ENCODE data around the gene WDR20. TPM values are rescaled to one million over a fixed set of nuclear protein-coding genes. Genes with fewer than 3 reads are reported as not detected.

The WDR20 gene
- total and polyA plus RNA-seq, 2 of the 8 experiments (the other 6 are each of a cell fraction or from before 2014, with no cell fraction given): 11.2 to 26.7 TPM

GRCh38 chr14:102125546-102125945 lies 14.2 kb upstream of the WDR20 start:
- no peak overlapping the region for H3K18ac ChIP-seq (ENCODE audit: extremely low read depth, low read length)
- no peak overlapping the region for H2BK120ac ChIP-seq (replicated peaks; ENCODE audit: low read depth, low read length)
- H3K14ac ChIP-seq (ENCODE audit: insufficient read length): no peak overlapping the region
- FAIRE-seq: no peak
- no peak overlapping the region for H3K56ac ChIP-seq (replicated peaks; ENCODE audit: insufficient read length, low read depth, low read length)
- no peak overlapping the region for H3K4ac ChIP-seq (replicated peaks; ENCODE audit: insufficient read length, low read depth, low read length)
- no peak overlapping the region for H2AK5ac ChIP-seq (ENCODE audit: low read depth, low read length)
- H3K23me2 ChIP-seq (ENCODE audit: low read depth, low read length): no peaks in the 10 kb centered on the region
- H4K91ac ChIP-seq (replicated peaks; ENCODE audit: insufficient read length, low read length): no peak overlapping the region
- no peak overlapping the region for H4K5ac ChIP-seq (ENCODE audit: insufficient read length, low read depth, low read length)
- H3K79me2 ChIP-seq (ENCODE audit: control insufficient read depth in 1 of 2, insufficient read depth in 2 of 2, low read length in 2 of 2): no peaks in the 10 kb centered on the region
- no peak overlapping the region for H3K23ac ChIP-seq (ENCODE audit: insufficient read length)
- no peak overlapping the region for H3K9ac ChIP-seq (replicated peaks in 1 of 4; ENCODE audit: extremely low read depth in 1 of 4, low read depth in 3 of 4, low read length in 3 of 4)
- no peak overlapping the region for H2AFZ ChIP-seq (ENCODE audit: low read length)
- no peak overlapping the region for H2BK15ac ChIP-seq (ENCODE audit: low read length)
- no peak overlapping the region for H2BK12ac ChIP-seq (ENCODE audit: low read depth, low read length)
- no peak overlapping the region for H3K27ac ChIP-seq (ENCODE audit: low read depth, low read length)
- ChIA-PET CTCF (ENCODE audit: partially characterized antibody) (interaction anchor here (0.7 to 1.9 kb wide), 6 partner anchors 18 to 83 kb away, joined by 3 to 5 read pairs (median 4); no protein-coding TSS in a partner anchor), POLR2A (ENCODE audit: partially characterized antibody) (interaction anchor here (1.6 kb wide), 1 partner anchor 14 kb away, joined by 8 read pairs; the partner anchor contains the start of gene WDR20)
- TF ChIP-seq NRF1 (IDR thresholded peaks at IDR 0.05; ENCODE audit: low read depth, low read length) (no peak), CTCF (IDR thresholded peaks at IDR 0.05; ENCODE audit: control extremely low read depth in 1 of 3, insufficient read depth in 1 of 3, low read depth in 1 of 3, low read length in 3 of 3) (no peak), NANOG (IDR thresholded peaks at IDR 0.05; ENCODE audit: insufficient read depth, low read depth, low read length, poor library complexity, severe bottlenecking) (no peak), EGR1 (IDR thresholded peaks at IDR 0.05; ENCODE audit: borderline replicate concordance, low read depth, low read length) (no peak), CHD1 (IDR thresholded peaks at IDR 0.05; ENCODE audit: low read depth, low read length) (no peak), SIN3A (conservative IDR thresholded peaks at IDR 0.05 in 1 of 2, IDR thresholded peaks at IDR 0.05 in 1 of 2; ENCODE audit: low read depth in 1 of 2, low read length in 2 of 2) (no peak), ATF3 (IDR thresholded peaks at IDR 0.05; ENCODE audit: insufficient read depth, low read depth, low read length) (no peak), RXRA (IDR thresholded peaks at IDR 0.05; ENCODE audit: insufficient read depth, low read depth, low read length) (no peak)
- DNase-seq (ENCODE audit: low read depth in 1 of 2, low spot score in 2 of 2): no peak
- H4K20me1 ChIP-seq (replicated peaks in 1 of 2; ENCODE audit: control insufficient read depth in 1 of 2, insufficient read depth in 2 of 2, low read length in 2 of 2): no peaks in the 10 kb centered on the region
- no peaks in the 10 kb centered on the region for H3K79me1 ChIP-seq (ENCODE audit: low read depth, low read length)
- 78% methylated on average over 5 of the region's 5 CpGs; no CpG with 5 or more reads in 1 of the 2 experiments for WGBS, 2 experiments (ENCODE audit: extremely low coverage in 1 of 2, insufficient coverage in 1 of 2, insufficient read length in 1 of 2, insufficient replicate concordance in 2 of 2, low coverage in 1 of 2, low lambda C conversion rate in 2 of 2, missing lambda C conversion rate in 1 of 2)
- no peaks in the 10 kb centered on the region for H3K27me3 ChIP-seq (replicated peaks in 1 of 4; ENCODE audit: control insufficient read depth in 3 of 4, extremely low read depth in 1 of 4, insufficient read depth in 3 of 4, low read length in 3 of 4)
- no peak overlapping the region for H2BK5ac ChIP-seq (ENCODE audit: low read depth, low read length)
- no peaks in the 10 kb centered on the region for H3K9me3 ChIP-seq (ENCODE audit: insufficient read depth in 2 of 2, low read depth in 1 of 2, low read length in 1 of 2)
- H2BK20ac ChIP-seq (ENCODE audit: low read length): no peak overlapping the region
- no peak overlapping the region for H4K8ac ChIP-seq (ENCODE audit: extremely low read depth, insufficient read depth, low read length)
- peak overlapping the region in 1 of 2 experiments; percentile 22; a peak in 1 of 4 replicates for H3K4me2 ChIP-seq (ENCODE audit: insufficient read depth in 1 of 2, low read depth in 2 of 2, low read length in 2 of 2)
- H3K4me3 ChIP-seq (ENCODE audit: extremely low read depth in 1 of 4, insufficient read depth in 2 of 4, low read depth in 3 of 4, low read length in 4 of 4): no peak overlapping the region
- peaks cover 0 to 3% (median 1%) of the 10 kb centered on the region in 4 experiments; a peak in 4 of 7 replicates for H3K4me1 ChIP-seq (replicated peaks in 1 of 4; ENCODE audit: control insufficient read depth in 3 of 4, insufficient read depth in 4 of 4, low read length in 3 of 4)
- H3K36me3 ChIP-seq (ENCODE audit: control insufficient read depth in 2 of 4, insufficient read depth in 4 of 4, low read length in 3 of 4): no peaks in the 10 kb centered on the region
